GM12801 (cell line): ENCODE results near the gene DNAJC4.

Source experiments
- CTCF ChIP-seq: IDR thresholded peaks from one replicate; pipeline ENCODE4 v1.5.1; 2011; ENCODE audit warnings: control low read depth; ENCODE audit not compliant: insufficient read length; ENCODE audit errors: extremely low read depth

The DNAJC4 gene

GRCh38 chr11:64220798-64221197 is 9.6 kb upstream of the DNAJC4 start:
- TF ChIP-seq CTCF: no peak

- no peak for TF ChIP-seq CTCF
These were observed 7.7 kb upstream of the DNAJC4 start for GRCh38 chr11:64222651-64223000.

- TF ChIP-seq CTCF: no peak
These were observed 7.2 kb upstream of the DNAJC4 start for GRCh38 chr11:64223001-64223651.

- TF ChIP-seq CTCF: no peak
These were observed 6.0 kb upstream of the DNAJC4 start for GRCh38 chr11:64224151-64224890.

- TF ChIP-seq CTCF: no peak
These were observed 5.3 kb upstream of the DNAJC4 start for GRCh38 chr11:64224891-64225607.

GRCh38 chr11:64225608-64226506 is 4.5 kb upstream of the DNAJC4 start, which contains the start of the genes NUDT22 and TRPT1:
TSS of gene NUDT22 (plus strand) at chr11:64226274. CDS start at chr11:64226653, 379 bp downstream.
TSS of gene TRPT1 (minus strand) at chr11:64226186. CDS start at chr11:64225860, 326 bp downstream.
- TF ChIP-seq CTCF: no peak

- TF ChIP-seq CTCF: no peak
These were observed 3.8 kb upstream of the DNAJC4 start for GRCh38 chr11:64226507-64227051.
